CD4-positive, alpha-beta T cell treated with Interleukin-1 beta for 1 hour (primary cell): Measurements from ENCODE around the gene ROM1.
A peak's percentile ranks its signal among the peaks of the same experiment; 100 is the strongest.

Experiments used
- DNase-seq, 2 donors: peaks; one replicate each; pipeline ENCODE4 v3.0.0-alpha.2; 2020 to 2022

ROM1 gene

DNA sequence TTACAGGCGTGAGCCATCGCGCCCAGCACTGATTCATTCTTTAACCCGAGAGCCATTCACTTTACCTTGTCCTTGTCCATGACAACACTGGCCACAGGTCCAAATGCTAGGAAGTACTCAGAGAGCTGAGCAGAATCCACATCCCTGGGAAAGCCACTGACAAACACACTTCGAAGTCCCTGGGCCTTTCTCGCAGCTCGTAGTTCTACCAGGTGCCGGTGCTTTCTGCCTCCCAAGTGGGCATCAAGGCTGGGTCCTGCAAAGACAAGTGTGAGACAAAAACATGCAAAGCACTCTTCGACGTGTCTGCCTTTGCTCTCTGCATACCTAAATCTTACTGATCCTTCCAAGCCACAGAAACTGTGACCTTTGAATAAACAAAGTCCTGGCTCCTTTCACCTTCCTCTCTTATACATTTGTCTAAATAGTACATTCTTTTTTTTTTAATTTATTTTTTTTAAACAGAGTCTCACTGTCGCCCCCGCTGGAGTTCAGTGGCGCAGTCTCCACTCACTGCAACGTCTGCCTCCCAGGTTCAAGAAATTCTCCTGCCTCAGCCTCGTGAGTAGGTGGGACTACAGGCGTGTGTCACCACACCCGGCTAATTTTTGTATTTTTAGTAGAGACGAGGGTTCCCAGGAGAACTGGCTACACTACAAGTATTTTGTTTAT is 24.0 kb upstream of the ROM1 start:
- DNase-seq = peak in 1 of 2 donors; percentile 22

DNA sequence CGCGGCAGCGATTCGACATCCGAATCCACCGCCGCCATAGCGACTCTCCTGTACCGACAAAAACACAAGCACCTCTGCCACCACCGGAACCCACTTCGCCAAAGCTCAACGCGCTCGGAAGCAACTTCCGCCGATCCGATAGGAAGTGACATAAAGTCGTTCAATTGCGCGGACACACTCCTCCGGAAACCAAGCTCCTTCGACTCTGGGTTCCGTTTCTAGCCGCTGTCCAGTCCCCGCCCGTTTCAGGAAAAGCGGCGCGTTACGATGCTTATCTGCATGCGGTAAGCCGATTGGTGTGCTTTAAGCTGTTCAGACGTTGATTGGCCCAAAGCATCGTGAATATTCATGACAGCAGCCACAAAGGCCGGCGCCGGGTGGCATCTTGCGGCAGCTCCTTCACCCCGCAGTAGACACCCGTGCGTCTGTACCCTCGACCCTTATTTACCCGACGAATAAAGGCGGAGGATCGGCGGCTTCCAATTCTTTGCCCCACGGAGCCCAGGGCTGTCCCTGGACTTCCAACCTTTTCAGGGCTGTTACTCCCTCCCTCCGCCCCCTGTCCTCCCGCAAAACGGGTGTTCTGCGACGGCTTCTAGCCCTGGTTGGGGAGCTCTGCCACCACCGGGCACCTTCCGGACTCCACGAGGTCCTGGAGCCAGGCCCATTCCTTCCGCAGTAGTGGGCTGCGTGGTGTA is 21.5 kb upstream of the ROM1 start, which contains the start of gene TUT1:
Gene TUT1 (minus strand): TSS at position 76 of the 698 bp plus-strand sequence. CDS start 38 bp downstream, at position 38.
- DNase-seq = peak; percentile 97 to 99

DNA sequence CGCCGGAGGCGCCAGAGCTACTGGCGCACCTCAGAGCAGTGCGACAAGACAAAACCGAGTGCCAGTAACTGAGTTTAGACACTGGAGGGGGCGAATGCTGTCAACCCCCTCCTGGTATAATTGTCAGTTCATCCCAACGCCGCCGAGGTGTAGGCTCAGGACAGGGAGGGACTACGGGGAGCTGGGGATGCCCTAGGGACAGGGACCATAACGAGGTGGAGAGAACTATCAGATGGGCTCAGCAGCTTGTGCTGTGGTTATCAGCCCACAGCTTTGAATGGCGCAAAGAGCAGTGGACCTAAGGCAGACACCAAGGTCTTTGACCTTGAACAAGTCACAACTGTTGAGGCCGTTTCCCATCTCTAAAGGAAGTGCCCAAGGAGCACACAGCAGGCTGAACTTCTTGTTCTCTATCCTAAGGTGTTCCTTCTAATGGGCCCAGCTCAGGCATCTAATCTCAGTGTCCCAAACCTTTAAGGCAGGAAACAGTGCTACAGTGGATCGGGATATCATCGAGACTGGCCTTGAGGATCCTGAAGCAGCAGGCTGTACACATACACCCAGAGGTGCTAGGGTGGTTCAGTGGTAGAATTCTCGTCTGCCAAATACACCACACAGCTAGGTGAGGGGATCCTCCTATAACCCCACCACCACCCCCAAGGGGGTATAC is 20.8 kb upstream of the ROM1 start:
- no peak for DNase-seq

DNA sequence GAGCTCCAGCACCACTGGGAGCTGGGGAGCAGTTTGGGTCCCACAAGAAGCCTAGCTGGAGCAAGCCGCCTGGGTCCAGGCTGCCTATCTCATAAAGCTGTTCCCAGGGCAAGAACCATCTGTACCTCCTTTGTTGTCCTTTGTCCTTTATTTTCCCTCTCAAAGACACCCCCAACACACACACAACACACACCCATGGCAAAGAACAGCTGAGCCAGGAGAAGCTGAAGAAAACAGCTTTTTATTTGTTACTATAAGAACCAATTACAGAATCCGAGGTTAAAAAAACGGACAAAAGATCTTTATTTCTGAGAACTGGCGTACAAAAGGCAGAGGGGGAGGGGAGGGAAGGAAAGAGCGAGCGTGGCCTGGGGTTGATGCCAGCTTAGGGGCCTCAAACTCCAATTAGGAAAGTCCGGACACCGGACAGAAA is 20.1 kb upstream of the ROM1 start:
- no peak for DNase-seq

DNA sequence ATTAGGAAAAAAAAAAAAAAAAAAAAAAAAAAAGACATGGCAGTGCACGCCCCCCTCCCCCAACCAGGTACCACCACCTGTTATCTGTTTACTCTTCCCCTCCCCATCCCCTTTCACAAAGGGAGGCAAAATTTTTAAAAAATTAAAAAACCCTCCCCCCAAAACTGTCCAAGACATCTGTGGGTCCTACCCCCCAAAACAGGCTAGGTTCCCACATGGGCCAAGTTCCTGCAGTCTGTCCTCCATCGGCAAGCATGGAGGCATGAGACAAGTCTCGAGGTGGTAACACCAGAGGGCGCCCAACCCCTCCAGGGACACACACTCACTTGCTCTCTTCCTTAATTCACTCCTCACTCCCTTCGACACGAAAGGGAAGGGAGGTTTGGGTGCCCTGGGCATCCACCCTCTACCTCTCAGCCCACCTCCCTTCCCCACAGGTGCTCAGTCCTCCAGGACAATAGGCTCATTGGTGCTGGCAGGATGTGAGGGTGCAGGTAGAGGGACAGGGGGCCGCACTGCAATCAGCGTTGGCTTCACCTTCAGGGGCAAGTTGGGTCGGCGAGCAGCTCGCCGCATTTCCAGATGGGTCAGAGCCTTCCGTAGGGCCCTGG is 19.5 kb upstream of the ROM1 start:
- DNase-seq = peak; percentile 82 to 84

DNA sequence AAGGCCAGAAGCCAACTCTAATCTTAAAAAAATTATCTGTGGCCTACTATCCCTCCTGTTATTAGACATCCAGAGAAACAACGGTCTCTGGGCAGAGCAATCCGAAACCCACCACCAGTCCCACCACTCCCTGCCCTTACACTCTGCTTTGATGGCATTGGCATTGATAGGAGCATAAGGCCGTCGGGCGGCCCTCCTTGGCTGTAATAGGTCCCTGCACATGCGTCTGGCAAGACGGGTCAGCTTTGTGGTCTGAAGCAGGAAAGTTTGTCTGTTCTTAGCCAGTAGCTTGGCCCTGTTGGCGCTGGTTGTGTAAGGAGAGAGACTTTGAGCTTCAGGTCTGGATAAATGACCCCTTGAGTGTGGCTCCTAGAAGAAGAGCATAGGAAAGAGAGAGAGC is 17.9 kb upstream of the ROM1 start:
- DNase-seq = no peak

DNA sequence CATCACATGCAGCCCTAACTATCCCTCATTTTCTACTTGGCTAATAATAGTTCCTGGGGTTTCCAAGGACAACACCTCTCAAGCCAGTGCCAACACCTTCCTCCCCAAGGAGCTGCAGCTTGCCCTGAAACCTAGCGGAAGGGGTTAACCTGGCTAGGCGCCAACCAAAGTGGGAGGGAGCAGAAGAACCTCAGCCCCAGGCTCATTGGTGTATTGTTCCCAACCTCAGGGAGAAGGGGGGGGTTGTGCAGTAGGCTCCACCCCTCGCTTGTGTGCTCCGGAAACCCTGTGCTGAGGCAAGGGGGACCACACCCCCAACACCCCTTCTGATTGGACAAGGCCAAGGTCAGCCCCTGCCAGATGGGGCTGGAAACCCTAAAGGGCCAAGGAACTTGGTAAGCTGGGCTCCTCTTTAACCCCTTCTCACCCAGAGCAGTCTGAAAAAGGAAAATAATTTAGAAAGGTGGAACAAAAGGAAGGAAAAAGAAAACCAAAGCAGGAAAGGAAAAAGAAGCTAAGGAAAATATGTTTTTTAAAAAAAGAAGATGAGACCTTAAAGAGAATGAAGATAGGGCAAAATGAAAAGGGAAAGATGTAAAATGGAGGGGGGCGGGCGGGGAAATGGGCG is 13.9 kb upstream of the ROM1 start:
- peak; percentile 98 to 99 for DNase-seq

DNA sequence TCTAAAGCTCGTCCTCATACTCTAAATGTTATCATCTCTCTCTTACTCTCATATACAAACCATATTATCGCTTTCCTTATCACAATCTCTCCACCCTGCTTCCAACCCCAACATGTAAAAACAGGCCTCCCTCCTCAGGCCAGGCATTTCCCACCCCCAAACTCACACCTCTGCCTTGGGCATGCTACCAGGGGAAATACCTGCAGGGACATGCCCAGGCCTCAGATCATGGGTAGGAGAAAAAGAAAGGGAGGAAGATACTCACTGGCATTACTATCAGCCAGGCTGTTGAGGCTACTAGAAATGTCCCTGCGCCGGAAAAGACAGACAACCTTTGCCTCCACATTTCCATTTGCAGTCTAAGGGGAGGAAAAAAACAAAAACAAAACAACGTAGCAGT is 13.2 kb upstream of the ROM1 start:
- peak in 1 of 2 donors; percentile 51 for DNase-seq

DNA sequence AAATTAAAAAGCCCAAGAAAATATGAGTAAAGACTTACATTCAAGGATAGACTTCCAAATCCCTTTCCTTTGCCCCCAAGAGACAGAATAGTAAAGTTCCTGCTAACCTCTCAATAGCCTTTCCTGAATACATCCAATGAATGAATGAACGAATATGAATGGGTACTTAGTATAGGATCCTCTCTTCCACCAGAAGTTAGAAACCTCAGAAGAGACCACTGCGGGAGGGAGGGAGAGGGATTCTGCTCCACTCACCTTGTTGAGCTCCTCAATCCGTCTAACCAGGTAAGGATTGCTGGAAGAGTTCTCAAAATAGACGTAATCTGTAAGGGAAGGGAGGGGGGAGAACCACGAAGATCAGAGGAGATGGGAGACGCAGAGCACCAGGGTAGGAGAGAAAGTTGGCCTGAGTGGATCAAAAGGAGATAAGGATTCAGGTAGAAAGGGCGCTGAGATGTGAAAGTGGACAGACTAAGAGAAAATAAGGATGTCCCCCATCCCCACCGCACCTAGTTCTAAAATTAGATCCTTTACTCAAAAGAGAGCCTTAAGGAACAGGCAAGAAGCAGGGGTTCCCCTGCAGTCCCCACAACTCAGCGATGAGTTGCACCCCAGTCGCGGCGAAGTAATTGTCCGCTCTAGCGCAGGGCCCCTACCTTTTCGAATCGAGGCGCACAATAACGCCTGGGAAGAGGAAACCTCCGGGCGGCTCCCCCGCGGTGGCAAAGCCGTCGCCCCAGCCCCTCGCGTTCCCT is 12.5 kb upstream of the ROM1 start:
- no peak for DNase-seq

DNA sequence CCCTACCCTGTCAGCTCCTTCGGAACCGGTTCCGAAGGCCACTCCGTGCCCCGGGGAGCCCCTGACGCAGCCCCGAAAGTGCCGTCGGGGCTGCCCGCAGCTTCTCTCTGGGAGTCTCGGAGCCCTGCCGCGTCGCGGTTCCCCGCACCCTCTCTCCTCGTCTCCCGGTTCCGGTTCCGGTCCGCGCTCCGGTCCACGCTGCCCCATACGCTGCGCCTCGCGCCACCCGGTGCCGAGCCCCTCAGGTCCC is 12.0 kb upstream of the ROM1 start:
- peak; percentile 46 to 51 for DNase-seq

DNA sequence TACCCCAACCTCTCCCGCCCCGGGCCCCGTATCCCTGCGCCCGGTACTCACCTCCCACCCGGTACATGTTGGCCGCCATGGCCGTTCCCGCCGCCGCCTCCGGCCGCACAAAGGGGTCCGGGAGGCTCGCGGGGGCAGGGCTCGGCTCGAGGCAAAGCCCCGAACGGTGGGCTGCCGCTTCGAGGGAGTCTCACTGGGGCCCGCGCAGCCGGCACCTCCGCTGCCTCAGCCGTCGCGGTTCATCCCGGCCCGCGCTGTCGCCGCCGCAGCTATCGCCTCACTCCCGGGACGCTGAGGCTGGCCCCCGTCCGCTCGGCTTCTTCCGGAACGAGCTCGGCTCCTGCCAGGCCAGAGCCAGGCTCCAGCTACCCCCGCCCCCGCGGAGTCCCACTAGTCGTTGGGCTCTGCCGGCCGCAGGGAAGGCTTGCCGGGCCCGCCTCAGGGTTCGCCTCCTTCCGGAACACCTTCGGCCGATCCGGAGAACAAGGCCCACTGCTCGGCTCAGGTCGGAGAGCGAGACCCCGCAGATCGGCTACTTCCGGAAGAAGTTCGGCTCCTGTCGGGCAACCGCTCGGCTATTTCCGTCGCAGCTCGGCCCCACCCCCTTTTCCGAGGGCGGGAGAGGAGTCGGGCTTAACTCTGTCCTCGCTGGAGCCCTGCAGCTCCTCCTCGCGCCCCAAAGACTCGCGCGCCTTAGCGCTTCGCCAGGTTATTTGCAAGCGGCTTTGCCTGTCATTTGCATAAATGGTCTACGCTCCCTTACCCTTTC is 11.5 kb upstream of the ROM1 start, which contains the start of gene MTA2:
Gene MTA2 (minus strand): TSS at position 494 of the 769 bp plus-strand sequence. CDS start 415 bp downstream, at position 79.
- DNase-seq = peak; percentile 98 to 99

DNA sequence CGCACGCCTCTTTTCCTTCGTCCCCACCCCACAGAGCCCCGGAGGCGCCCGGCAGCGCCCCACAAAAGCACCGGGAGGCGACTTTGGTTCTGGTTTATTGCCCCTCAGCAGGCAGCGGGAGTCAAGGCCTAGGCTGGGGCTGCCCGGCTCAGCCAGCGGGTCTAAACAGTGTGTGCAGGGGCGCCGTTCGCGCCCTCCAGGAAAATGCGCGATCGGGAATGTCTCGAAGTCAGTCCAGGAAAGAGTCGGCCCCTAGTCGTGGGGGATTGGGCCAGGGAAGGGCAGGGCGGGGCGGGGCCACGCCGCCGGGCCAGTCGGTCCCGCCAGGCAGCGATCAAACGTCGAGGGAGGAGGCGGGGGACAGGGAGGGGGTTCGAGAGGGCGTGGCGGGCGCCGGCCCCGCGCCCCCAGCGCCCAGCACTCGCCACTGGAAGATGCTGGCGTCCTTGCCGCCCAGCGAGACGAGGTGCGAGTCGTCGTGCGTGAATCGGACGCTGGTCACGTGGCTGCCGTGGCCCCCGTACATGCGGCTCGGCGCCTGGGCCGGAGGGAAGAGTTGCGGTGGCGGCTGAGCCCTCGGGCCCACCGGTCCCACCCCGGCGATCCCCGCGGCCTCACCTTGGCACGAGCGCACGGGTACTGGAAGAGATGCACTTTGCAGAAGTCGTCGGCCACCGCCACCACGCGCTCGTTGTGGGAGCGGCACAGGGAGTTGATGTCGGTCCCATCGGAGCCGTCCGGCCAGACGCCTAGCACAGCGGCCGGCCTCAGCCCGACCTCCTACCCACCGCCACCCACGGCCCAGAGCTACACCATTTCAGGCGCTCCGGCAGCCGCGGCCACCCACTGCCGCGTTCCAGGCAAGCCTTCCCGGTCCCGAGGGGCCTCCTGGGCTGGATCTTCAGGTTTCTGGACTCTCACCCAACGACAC is 10.7 kb upstream of the ROM1 start:
- DNase-seq = peak in 1 of 2 donors; percentile 45

DNA sequence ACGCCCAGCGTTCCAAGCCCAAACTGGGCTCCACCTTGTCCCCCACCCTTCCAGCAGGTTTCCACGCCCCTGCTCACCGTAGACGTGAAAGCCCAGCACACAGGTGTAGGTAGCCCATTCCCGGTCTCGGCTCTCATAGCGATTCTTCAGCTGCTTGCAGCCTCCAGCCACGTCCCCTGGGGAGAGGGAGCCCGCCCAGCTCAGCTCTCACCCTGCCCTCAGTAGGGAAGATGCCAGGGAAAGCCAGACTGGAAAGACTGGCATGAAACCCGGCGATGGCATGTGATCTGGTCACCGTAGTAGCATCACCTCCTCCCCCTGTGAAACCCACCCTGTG is 10.0 kb upstream of the ROM1 start:
- DNase-seq = no peak

DNA sequence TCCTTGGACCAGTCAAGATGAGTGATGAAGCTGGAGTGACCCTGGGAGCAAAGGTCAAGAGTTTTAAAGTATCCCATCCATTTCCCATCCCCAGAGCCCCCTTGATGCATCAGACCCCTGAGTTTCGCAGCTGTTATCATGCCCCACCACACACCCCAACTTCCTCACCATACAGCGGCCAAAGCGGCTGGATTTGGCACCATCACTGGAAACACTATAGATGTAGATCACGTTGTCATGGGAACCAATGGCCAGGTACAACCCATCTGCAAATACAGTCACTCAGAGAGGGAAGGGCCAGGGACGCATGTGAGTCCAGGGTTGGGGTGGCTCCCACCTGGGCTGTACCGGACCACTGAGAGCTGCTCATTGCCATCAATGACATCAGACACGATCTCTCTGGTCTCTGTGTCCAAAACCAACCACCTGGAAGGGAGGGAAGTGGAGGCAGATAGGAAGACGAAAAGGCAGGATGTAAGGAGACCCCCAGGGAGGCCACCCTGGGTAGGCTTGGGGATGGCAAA is 9.2 kb upstream of the ROM1 start:
- no peak for DNase-seq

DNA sequence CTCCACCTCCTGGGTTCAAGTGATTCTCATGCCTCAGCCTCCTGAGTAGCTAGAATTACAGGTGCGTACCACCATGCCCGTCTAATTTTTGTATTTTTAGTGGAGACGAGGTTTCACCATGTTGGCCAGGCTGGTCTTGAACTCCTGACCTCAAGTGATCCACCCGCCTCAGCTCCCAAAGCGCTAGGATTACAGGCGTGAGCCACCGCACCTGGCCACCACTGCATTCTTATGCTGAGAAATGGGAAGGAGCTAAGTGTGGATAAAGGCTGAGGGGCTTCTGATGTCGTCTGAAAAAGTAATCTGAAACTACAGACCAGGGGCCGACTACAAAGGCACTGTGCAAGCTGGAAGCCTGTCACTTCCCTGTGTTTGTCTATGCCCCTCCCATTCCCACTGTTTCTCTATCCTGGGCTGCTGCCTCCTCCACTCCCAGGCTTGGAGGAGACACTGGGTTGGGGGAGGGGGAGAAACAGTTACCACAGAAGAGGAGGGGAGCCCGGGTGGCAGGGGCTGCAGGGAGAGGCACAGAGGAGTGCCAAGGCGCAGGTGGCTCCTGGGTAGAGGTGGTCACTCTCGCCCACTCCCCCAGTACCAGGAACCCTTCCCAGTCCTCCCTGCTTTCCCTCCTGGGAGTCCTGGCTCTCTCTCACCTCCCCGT is 8.5 kb upstream of the ROM1 start:
- no peak for DNase-seq

DNA sequence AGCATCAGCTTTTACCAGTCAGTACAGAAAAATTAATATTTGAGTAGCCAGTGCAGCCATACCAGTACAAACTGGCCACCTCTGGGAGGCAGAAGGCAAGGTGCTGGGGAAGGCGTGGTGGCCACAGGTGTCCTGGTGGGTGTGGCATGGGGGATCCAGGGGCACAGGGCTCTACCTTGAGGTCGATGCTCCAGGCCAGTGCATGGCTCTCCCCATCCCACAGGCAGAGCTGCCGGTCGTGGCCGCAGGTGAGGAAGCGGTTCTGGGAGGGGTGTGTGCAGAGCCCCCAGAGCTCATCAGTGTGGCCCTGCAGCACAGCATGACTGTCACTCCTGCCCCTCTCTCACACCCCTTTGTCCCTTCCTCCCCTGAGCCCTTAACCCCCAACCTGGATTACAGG is 7.6 kb upstream of the ROM1 start:
- DNase-seq = no peak

DNA sequence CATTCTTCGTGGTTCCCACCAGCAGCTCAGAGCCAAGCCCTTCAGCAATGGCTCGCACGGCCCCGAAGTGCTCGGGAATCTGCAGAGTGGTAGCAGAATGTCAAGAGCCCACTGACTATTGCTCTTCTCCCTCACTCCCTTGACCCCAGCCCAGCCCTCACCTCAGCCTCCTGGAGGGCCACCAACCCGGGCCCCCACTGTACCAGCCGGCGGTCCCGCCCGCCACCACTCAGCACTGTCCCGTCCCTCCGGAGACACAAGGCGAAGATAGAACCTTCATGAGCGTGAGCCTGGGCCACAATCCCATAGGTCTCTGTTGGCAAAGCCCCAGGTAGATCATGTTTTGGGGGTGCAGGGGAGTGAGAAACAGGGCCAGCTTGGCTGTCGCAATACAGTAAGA is 7.2 kb upstream of the ROM1 start:
- no peak for DNase-seq

DNA sequence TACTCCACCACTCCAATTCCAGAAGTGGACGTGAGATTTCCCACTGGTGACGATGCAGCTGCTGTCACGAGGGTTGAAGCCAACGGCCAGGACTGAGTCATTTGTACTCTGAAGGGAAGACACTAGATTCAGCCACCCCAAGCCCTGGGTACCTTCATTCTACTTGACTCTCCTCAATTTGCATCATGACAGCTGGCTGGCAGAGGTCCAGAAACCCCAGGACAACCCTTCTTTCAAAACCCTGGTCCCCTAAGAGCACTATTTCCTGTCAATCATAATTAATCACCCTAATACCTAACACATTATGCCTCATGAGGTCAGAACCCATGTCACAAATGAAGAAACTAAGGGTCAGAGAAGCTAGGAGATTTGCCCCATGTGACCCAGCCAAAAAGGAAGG is 5.3 kb upstream of the ROM1 start:
- peak in 1 of 2 donors; percentile 52 for DNase-seq

DNA sequence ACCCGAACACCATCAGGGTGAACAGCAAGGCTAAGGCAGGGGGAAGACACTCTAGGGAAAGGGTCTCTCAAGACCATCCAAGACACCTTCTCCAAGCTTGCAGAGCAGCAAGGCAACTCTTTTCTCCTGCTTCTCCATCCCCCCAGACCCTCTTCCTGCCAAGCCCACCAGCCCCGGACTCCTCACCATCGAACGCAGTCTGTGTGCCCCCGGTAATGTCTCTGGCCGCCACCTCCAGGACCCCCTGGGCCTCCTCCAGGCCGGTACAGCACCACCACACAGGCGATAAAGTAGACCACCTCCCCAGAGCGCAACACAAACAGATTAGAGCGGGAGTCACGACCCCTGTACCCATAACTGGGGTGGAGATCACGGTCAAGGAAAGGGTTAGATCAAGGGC is 4.3 kb upstream of the ROM1 start:
- no peak for DNase-seq

DNA sequence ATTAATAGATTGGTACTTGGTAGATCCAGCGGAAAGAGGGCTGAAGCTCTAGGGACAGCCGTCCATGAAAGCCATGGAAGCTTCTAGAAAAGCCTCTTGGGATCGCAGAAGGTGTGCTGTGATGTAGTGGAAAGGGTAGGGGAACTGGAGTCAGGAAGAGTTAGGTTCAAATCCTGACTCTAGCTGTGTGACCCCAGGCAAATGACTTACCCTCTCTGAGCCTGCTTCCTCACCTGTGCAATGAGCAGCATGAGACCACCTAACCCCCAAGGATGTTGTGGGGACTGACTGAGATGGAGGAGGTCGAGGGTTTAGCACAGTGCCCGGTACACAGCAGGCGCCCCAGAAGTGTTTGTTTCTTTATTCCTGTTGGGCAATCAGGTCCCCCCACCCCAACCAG is 2.7 kb upstream of the ROM1 start:
- DNase-seq = no peak
